Subcutaneous adipose tissue (tissue), 4 donors: Measurements from ENCODE around the gene GPR162. TPM values are rescaled to one million over a fixed set of nuclear protein-coding genes. Genes with fewer than 3 reads are reported as not detected.

ENCODE experiments used
- CTCF ChIP-seq: fragments of 450-650 bp; IDR thresholded peaks from one replicate; pipeline ENCODE4 v1.5.1; 2016; ENCODE audit warnings: low read depth, mild to moderate bottlenecking, control low read depth, antibody characterized with exemption, moderate library complexity
- total RNA-seq, 4 donors: library from RNA; depleted of rRNA; stranded (reverse); fragments of >200 nt; gene quantifications; one replicate each; pipeline ENCODE4 v1.1.0, GENCODE V29; 2016

GPR162 gene
- total RNA-seq, 4 donors from 2014 or later: 0.66 to 3.1 (median 2.1) TPM

DNA sequence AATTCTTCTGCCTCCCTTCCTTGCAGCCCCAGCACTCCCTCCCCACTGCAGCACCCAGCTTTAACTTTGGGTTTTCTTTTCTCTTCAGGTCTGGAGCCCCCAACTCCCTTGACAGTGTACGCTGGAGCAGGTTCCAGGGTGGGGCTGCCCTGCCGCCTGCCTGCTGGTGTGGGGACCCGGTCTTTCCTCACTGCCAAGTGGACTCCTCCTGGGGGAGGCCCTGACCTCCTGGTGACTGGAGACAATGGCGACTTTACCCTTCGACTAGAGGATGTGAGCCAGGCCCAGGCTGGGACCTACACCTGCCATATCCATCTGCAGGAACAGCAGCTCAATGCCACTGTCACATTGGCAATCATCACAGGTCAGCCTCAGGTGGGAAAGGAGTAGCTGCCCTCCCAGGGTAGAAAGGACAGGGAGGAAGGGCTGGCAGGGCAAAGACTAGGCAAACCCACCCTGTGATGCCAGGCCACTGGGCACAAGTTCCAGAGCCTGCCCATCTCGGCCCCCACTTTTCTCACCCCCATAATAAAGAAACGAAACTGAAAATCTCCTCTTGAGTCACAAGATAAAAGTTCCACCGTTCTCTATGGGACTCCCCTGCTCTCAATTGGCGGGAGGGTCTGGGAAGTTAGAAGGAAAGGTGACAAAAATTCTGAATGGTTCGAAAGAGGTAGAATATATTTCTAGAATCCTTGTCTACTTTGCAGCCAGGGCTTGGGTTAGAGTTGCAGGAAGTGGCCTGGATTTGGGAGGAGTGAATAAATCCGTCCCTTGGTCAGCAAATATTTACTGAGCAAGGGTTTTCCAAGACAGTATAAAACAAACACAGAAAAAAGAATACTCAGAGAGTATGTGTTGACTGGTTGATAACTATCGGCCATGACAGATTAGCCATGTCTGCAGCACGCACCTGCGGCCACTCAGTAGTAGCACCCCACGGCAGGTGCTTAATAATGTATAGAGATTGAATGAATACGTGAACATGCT, 46.1 kb upstream of the GPR162 start:
- no peak for TF ChIP-seq CTCF

GRCh38 chr12:6777386-6777785, 44.2 kb upstream of the GPR162 start:
- no peak for TF ChIP-seq CTCF

GRCh38 chr12:6778217-6778573, 43.4 kb upstream of the GPR162 start:
- no peak for TF ChIP-seq CTCF

GRCh38 chr12:6778574-6779550, 42.8 kb upstream of the GPR162 start:
- no peak for TF ChIP-seq CTCF

DNA sequence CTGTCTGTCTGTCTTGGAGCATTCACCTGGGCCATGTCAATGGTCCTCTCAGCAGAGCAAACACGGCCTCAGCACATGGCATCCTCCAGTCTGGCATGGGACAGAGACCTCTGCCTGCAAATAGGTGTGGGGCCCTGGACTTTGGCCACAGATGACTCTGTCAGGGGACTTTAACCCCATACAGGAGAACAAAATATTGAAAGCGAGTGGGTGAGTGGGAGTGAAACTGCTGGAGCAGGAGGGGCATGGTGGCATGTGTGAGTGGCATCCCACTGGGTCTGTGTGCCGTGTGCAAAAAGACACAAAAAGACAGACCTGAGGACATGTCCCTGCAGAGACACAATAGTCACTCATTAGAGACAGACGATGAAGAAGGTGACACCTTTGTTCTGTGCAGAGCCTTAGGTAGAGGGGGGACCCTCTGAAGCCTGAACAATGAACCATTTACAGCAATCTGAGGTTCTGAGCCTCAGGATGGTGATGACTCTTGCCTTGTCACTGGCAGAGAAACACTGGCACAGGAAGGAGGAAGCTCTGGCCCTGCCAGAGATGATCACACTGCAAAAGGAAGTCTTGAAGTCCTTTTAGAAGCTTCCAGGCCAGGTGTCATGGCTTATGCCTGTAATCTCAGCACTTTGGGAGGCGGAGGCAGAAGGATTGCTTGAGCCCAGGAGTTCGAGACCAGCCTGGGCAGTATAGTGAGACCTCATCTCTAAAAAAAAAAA, 41.8 kb upstream of the GPR162 start:
- no peak for TF ChIP-seq CTCF

DNA sequence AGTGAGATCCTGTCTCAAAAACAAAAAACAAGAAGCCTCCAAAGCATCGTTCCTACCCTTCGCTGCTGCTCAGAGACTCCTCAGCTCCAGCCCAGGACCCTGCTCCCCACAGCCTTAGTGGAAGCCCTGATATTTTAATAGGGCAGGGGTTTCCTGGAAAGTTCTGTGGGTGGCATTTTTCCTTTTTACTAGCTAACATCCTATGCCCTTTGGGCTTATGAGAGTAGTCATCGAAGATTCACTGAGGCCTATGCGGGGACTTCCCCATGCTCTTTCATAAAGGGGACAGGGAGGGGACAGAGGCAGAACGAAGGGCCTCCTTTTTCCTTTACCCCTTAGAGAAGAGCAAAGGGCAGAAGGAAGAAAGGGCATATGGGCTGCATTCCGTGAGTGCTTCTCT, 41.0 kb upstream of the GPR162 start:
- no peak for TF ChIP-seq CTCF
